Measurements from ENCODE around the gene MMP27. TPM values are rescaled to one million over a fixed set of nuclear protein-coding genes. Genes with fewer than 3 reads are reported as not detected.
"Not testable (repeated sequence)": the region's sequence is repeated elsewhere in the genome, so short reads cannot be mapped to it uniquely, and the experiment has no call there.

MMP27 gene
- total RNA-seq, 1 experiment from 2014 or later = not detected

- no peaks in the 10 kb centered on the region for H3K36me3 Mint-ChIP-seq (ENCODE audit: insufficient read depth, unreplicated experiment)
- peaks cover 3% of the 10 kb centered on the region for H3K9me3 Mint-ChIP-seq (ENCODE audit: unreplicated experiment)
- no peaks in the 10 kb centered on the region for H3K36me3 ChIP-seq (ENCODE audit: control insufficient read depth, insufficient read depth, low read length)
- TF ChIP-seq, protein P1, sequence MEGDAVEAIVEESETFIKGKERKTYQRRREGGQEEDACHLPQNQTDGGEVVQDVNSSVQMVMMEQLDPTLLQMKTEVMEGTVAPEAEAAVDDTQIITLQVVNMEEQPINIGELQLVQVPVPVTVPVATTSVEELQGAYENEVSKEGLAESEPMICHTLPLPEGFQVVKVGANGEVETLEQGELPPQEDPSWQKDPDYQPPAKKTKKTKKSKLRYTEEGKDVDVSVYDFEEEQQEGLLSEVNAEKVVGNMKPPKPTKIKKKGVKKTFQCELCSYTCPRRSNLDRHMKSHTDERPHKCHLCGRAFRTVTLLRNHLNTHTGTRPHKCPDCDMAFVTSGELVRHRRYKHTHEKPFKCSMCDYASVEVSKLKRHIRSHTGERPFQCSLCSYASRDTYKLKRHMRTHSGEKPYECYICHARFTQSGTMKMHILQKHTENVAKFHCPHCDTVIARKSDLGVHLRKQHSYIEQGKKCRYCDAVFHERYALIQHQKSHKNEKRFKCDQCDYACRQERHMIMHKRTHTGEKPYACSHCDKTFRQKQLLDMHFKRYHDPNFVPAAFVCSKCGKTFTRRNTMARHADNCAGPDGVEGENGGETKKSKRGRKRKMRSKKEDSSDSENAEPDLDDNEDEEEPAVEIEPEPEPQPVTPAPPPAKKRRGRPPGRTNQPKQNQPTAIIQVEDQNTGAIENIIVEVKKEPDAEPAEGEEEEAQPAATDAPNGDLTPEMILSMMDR (IDR thresholded peaks at IDR 0.05; ENCODE audit: insufficient read depth in 1 of 2, low read depth in 1 of 2, low read length in 1 of 2, severe bottlenecking in 1 of 2, unreplicated experiment in 1 of 2) = peak; percentile 99
- H3K4me3 Mint-ChIP-seq (ENCODE audit: unreplicated experiment) = no peak overlapping the region
- H3K27ac Mint-ChIP-seq (ENCODE audit: unreplicated experiment) = no peak overlapping the region
- BruUV-seq (replicated peaks) = no TSS peak
- no peaks in the 10 kb centered on the region for H3K27me3 ChIP-seq (replicated peaks; ENCODE audit: control insufficient read depth, insufficient read depth, low read length)
- intact Hi-C loops (cut with micrococcal nuclease; ENCODE audit: unreplicated experiment) = loop anchor here (1.0 to 5.0 kb wide), 7 partner anchors 31 to 321 kb away; partner anchors contain the start of gene MMP10
- DNase-seq = peak; percentile 89 to 92
- no peak overlapping the region for H3K4me3 ChIP-seq (ENCODE audit: low read depth, low read length)
- H3K4me1 Mint-ChIP-seq (ENCODE audit: low read depth, unreplicated experiment) = no peaks in the 10 kb centered on the region
- H3K9me3 ChIP-seq = no peaks in the 10 kb centered on the region
- H3K4me1 ChIP-seq = no peaks in the 10 kb centered on the region
- ChIA-PET POLR2A (no interaction called here), CTCF (interaction anchor here (1.0 to 2.4 kb wide), 3 partner anchors 46 to 181 kb away, joined by 3 to 13 read pairs (median 5); partner anchors contain the start of gene MMP10)
- peaks cover 2% of the 10 kb centered on the region for H3K27me3 Mint-ChIP-seq (ENCODE audit: insufficient read depth, unreplicated experiment)
Observed at GRCh38 chr11:102733232-102733875, 27.8 kb upstream of the MMP27 start.

- H3K36me3 ChIP-seq (ENCODE audit: control insufficient read depth, insufficient read depth, low read length); H3K9me3 ChIP-seq; POLR2A ChIA-PET; H3K4me3 ChIP-seq (ENCODE audit: low read depth, low read length); H3K4me1 ChIP-seq; H3K27me3 Mint-ChIP-seq (ENCODE audit: insufficient read depth, unreplicated experiment); BruUV-seq (replicated peaks); H3K27ac Mint-ChIP-seq (ENCODE audit: unreplicated experiment); H3K36me3 Mint-ChIP-seq (ENCODE audit: insufficient read depth, unreplicated experiment); CTCF ChIA-PET; H3K4me3 Mint-ChIP-seq (ENCODE audit: unreplicated experiment); H3K9me3 Mint-ChIP-seq (ENCODE audit: unreplicated experiment); H3K27me3 ChIP-seq (replicated peaks; ENCODE audit: control insufficient read depth, insufficient read depth, low read length); H3K4me1 Mint-ChIP-seq (ENCODE audit: low read depth, unreplicated experiment): not testable (repeated sequence)
- peak in 1 of 2 experiments; percentile 44 for DNase-seq
- intact Hi-C loops (cut with micrococcal nuclease; ENCODE audit: unreplicated experiment) = loop anchor here (5.0 kb wide), 1 partner anchor 161 kb away; no protein-coding TSS in a partner anchor
Observed at GRCh38 chr11:102730944-102731343, 25.4 kb upstream of the MMP27 start.

DNA sequence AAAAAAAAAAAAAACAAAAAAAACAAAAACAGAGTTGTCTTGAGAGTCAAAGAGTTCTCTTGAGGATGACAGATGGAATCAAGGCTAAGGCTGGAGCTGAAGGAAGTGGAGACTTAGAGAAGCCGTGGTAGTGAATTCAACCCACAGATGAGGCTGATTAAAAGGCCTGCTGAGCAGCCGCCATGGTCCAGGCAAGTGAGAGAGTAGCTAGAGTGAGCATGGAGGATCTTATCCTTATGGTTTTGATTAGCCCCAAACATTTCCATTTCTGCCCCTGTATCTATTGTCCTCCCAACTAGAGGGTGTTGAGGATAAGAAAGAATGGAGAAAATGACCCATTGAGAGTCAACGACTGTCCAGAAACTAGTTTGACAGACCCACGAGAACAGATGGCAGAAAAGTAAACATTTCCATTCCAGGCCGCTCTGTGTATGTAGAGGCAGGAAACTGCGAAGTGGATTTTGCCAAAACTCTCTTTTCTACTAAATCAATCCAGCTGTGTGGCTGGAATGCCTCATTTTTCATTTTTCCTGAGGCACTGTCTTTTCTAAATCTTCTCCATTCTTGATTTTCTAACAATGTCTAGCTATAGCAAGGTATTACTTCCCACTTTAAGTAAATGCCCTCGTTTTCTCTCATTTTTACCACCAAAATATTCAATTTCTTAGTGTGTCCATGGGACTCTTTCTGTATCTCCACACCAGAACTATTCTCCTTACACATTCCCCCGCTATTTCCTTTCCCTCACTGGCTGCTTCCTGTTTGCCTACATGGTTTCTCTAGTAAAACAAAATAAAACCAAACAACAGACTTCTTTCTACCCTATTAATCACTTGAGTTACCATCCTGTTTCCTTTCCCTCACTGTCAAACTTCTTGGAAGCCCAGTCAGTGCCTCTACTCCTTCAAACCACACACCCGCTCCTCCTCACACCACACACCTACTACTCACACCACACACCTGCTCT, 24.6 kb upstream of the MMP27 start:
- ChIA-PET POLR2A (no interaction called here), CTCF (interaction anchor here (0.7 kb wide), 1 partner anchor 335 kb away, joined by 3 read pairs; no protein-coding TSS in a partner anchor)
- intact Hi-C loops (cut with micrococcal nuclease; ENCODE audit: unreplicated experiment) = loop anchor here (5.0 kb wide), 1 partner anchor 162 kb away; no protein-coding TSS in a partner anchor

More for the DNA sequence above, 24.6 kb upstream of the MMP27 start:
- H3K4me3 Mint-ChIP-seq (ENCODE audit: unreplicated experiment) = no peak overlapping the region
- H3K27me3 Mint-ChIP-seq (ENCODE audit: insufficient read depth, unreplicated experiment) = peaks cover 2% of the 10 kb centered on the region
- H3K4me1 ChIP-seq = no peaks in the 10 kb centered on the region
- no peaks in the 10 kb centered on the region for H3K4me1 Mint-ChIP-seq (ENCODE audit: low read depth, unreplicated experiment)
- BruUV-seq (replicated peaks) = no TSS peak
- no peak overlapping the region for H3K27ac Mint-ChIP-seq (ENCODE audit: unreplicated experiment)
- TF ChIP-seq, protein P1 (IDR thresholded peaks at IDR 0.05; ENCODE audit: insufficient read depth in 1 of 2, low read depth in 1 of 2, low read length in 1 of 2, severe bottlenecking in 1 of 2, unreplicated experiment in 1 of 2) = no peak
- H3K36me3 ChIP-seq (ENCODE audit: control insufficient read depth, insufficient read depth, low read length) = no peaks in the 10 kb centered on the region
- H3K9me3 ChIP-seq = no peaks in the 10 kb centered on the region
- H3K36me3 Mint-ChIP-seq (ENCODE audit: insufficient read depth, unreplicated experiment) = no peaks in the 10 kb centered on the region
- H3K9me3 Mint-ChIP-seq (ENCODE audit: unreplicated experiment) = no peaks in the 10 kb centered on the region
- no peak for DNase-seq
- H3K27me3 ChIP-seq (replicated peaks; ENCODE audit: control insufficient read depth, insufficient read depth, low read length) = no peaks in the 10 kb centered on the region
- no peak overlapping the region for H3K4me3 ChIP-seq (ENCODE audit: low read depth, low read length)
